ENCODE measurements around the gene PDE6H.

PDE6H gene

GRCh38 chr12:14952299-14952921 lies 20.4 kb upstream of the PDE6H start:
- peak; percentile 53 for DNase-seq

- DNase-seq, result no peak
Observed at GRCh38 chr12:14953752-14954151, 19.1 kb upstream of the PDE6H start.

- DNase-seq, result peak; percentile 43
Observed at GRCh38 chr12:14954269-14954668, 18.6 kb upstream of the PDE6H start.

GRCh38 chr12:14956024-14956891 lies 16.6 kb upstream of the PDE6H start:
- DNase-seq, result peak; percentile 56

GRCh38 chr12:14956905-14957304 lies 15.9 kb upstream of the PDE6H start:
- no peak for DNase-seq

GRCh38 chr12:14957551-14958168 lies 15.2 kb upstream of the PDE6H start:
- DNase-seq, result no peak

GRCh38 chr12:14958361-14959125 lies 14.3 kb upstream of the PDE6H start:
- peak; percentile 47 for DNase-seq

GRCh38 chr12:14959126-14959440 lies 13.8 kb upstream of the PDE6H start:
- DNase-seq, result peak; percentile 53

GRCh38 chr12:14959463-14959862 lies 13.4 kb upstream of the PDE6H start:
- no peak for DNase-seq

GRCh38 chr12:14959916-14960496 lies 12.8 kb upstream of the PDE6H start:
- peak; percentile 19 for DNase-seq

GRCh38 chr12:14960548-14961465 lies 12.0 kb upstream of the PDE6H start:
- peak; percentile 65 for DNase-seq

GRCh38 chr12:14961466-14962152 lies 11.2 kb upstream of the PDE6H start, which contains the start of gene ARHGDIB:
ARHGDIB (minus strand) TSS chr12:14961601; CDS start chr12:14950712, 10,889 bp downstream.
- DNase-seq, result peak; percentile 83

- no peak for DNase-seq
Observed at GRCh38 chr12:14962153-14962539, 10.7 kb upstream of the PDE6H start.

GRCh38 chr12:14962797-14963196 lies 10.0 kb upstream of the PDE6H start:
- peak; percentile 17 for DNase-seq

GRCh38 chr12:14963520-14963919 lies 9.3 kb upstream of the PDE6H start:
- no peak for DNase-seq

GRCh38 chr12:14964406-14964805 lies 8.4 kb upstream of the PDE6H start:
- no peak for DNase-seq

- DNase-seq, result no peak
Observed at GRCh38 chr12:14965221-14965620, 7.6 kb upstream of the PDE6H start.

- DNase-seq, result no peak
Observed at GRCh38 chr12:14968478-14968877, 4.4 kb upstream of the PDE6H start.

- DNase-seq, result no peak
Observed at GRCh38 chr12:14970473-14970872, 2.4 kb upstream of the PDE6H start.

- DNase-seq, result no peak
Observed at GRCh38 chr12:14974633-14975032, 1.8 kb downstream of the PDE6H start.

- no peak for DNase-seq
Observed at GRCh38 chr12:14975457-14975856, 2.6 kb downstream of the PDE6H start.
